ENCODE results near the gene ST3GAL2.

DNA sequence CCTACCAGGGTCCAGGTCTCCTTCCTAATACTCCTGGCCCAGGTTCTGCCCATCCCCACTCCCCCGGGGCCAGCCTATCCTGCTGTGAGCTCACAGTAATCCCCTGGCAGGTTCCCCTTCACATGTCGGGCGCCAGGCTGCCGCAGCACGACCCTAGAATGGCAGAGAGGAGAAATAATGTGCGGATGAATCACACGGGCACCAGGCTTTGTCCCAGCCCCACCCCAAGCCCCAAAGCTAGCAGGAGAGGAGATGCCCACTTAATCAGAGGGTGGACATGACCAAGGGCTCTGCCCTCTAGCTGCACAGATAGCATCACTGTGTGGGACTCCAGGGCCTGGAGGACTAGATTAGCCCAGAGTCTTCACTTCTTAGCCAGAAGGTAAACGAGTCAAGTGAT is 39.5 kb downstream of the ST3GAL2 start:
- TF ChIP-seq POLR2AphosphoS5 (IDR thresholded peaks at IDR 0.05; ENCODE audit: low read depth, low read length) (no peak), POLR2A (IDR thresholded peaks at IDR 0.05; ENCODE audit: low read depth, low read length) (no peak), TAF1 (IDR thresholded peaks at IDR 0.05; ENCODE audit: low read depth, low read length) (no peak)
